CD14-positive monocyte (primary cell): ENCODE results near the gene MAP2K5. TPM values are rescaled to one million over a fixed set of nuclear protein-coding genes. Genes with fewer than 3 reads are reported as not detected.

Experiments used
- DNase-seq, 3 donors: peaks; one replicate each; pipeline ENCODE4 v3.0.0-alpha.2; 2011 to 2022
- H2AFZ ChIP-seq: 2 replicates; pipeline ENCODE4 v1.6.0; 2012; ENCODE audit warnings: mild to moderate bottlenecking, low read depth, low read length, inconsistent platforms; ENCODE audit not compliant: insufficient read depth, poor library complexity, severe bottlenecking
- H3K27ac ChIP-seq, 2 donors: 1 replicate in 1 of 2; 2 replicates in 1 of 2; pipeline ENCODE4 v1.5.1; 2012 to 2013; ENCODE audit warnings: low read length in 2 of 2, control low read depth in 1 of 2, inconsistent platforms in 1 of 2, low read depth in 1 of 2, mild to moderate bottlenecking in 1 of 2
- H3K27me3 ChIP-seq, 2 donors: one replicate each; pipeline versions ENCODE4 v1.6.0 to v1.6.1; 2011 to 2013; ENCODE audit warnings: low read length in 2 of 2; ENCODE audit not compliant: control insufficient read depth in 2 of 2, insufficient read depth in 2 of 2
- H3K36me3 ChIP-seq, 2 donors: replicated peaks in 1 of 2; 1 replicate in 1 of 2; 2 replicates in 1 of 2; pipeline versions ENCODE4 v1.5.1 to v1.6.1; 2012 to 2013; ENCODE audit warnings: low read length in 2 of 2, control low read depth in 1 of 2, inconsistent platforms in 1 of 2, mild to moderate bottlenecking in 1 of 2; ENCODE audit not compliant: insufficient read depth in 2 of 2, control insufficient read depth in 1 of 2
- H3K4me1 ChIP-seq, 2 donors: 1 replicate in 1 of 2; 2 replicates in 1 of 2; pipeline versions ENCODE4 v1.5.1 to v1.6.1; 2012 to 2013; ENCODE audit warnings: low read length in 2 of 2, control low read depth in 1 of 2, inconsistent platforms in 1 of 2, mild to moderate bottlenecking in 1 of 2, moderate library complexity in 1 of 2; ENCODE audit not compliant: insufficient read depth in 2 of 2, control insufficient read depth in 1 of 2
- H3K4me2 ChIP-seq: replicated peaks from 2 replicates; pipeline ENCODE3; 2012; ENCODE audit warnings: low read length, moderate library complexity, mild to moderate bottlenecking; ENCODE audit not compliant: poor library complexity, severe bottlenecking; ENCODE audit errors: extremely low read depth
- H3K4me3 ChIP-seq, 3 experiments: fragments of 200-600 bp in 1 of 3; sonication (generic) in 1 of 3; replicated peaks in 1 of 3; 1 replicate in 2 of 3; 2 replicates in 1 of 3; pipeline ENCODE4 v1.5.1; 2011 to 2013; ENCODE audit warnings: low read length in 3 of 3, mild to moderate bottlenecking in 3 of 3, control low read depth in 2 of 3, low read depth in 2 of 3, inconsistent platforms in 1 of 3, moderate library complexity in 1 of 3
- H3K79me2 ChIP-seq: 2 replicates; pipeline ENCODE4 v1.6.0; 2012; ENCODE audit warnings: mild to moderate bottlenecking, control low read depth, inconsistent platforms, low read length, moderate library complexity; ENCODE audit not compliant: insufficient read depth
- H3K9ac ChIP-seq: 2 replicates; pipeline ENCODE4 v1.6.0; 2017; ENCODE audit warnings: low read length, mild to moderate bottlenecking; ENCODE audit not compliant: insufficient read depth, poor library complexity, severe bottlenecking
- H3K9me3 ChIP-seq, 2 donors: replicated peaks in 1 of 2; 1 replicate in 1 of 2; 2 replicates in 1 of 2; pipeline versions ENCODE4 v1.5.1 to v1.6.1; 2012 to 2013; ENCODE audit warnings: low read length in 2 of 2, control low read depth in 1 of 2; ENCODE audit not compliant: control insufficient read depth in 1 of 2, insufficient read depth in 1 of 2
- H4K20me1 ChIP-seq: 2 replicates; pipeline ENCODE4 v1.6.0; 2012; ENCODE audit warnings: mild to moderate bottlenecking, low read length, control low read depth, moderate library complexity; ENCODE audit not compliant: insufficient read depth
- H3K27ac Mint-ChIP-seq, 7 donors: one replicate each; pipeline ENCODE4 v1.8.0; 2020; ENCODE audit warnings: mild to moderate bottlenecking in 7 of 7, mixed read lengths in 7 of 7, moderate library complexity in 6 of 7, inconsistent platforms in 2 of 7
- H3K27me3 Mint-ChIP-seq, 3 donors: one replicate each; pipeline ENCODE4 v1.8.0; 2021 to 2022; ENCODE audit warnings: low read depth in 3 of 3, mild to moderate bottlenecking in 3 of 3, mixed read lengths in 3 of 3, moderate library complexity in 3 of 3, inconsistent platforms in 1 of 3
- H3K36me3 Mint-ChIP-seq, 2 donors: one replicate each; pipeline ENCODE4 v1.8.0; 2020; ENCODE audit warnings: mixed read lengths in 2 of 2, inconsistent platforms in 1 of 2, mild to moderate bottlenecking in 1 of 2
- H3K4me1 Mint-ChIP-seq: one replicate; pipeline ENCODE4 v1.8.0; 2020; ENCODE audit warnings: mild to moderate bottlenecking, mixed read lengths
- H3K4me3 Mint-ChIP-seq, 2 donors: one replicate each; pipeline ENCODE4 v1.8.0; 2020; ENCODE audit warnings: mild to moderate bottlenecking in 2 of 2, mixed read lengths in 2 of 2, moderate library complexity in 1 of 2
- H3K9me3 Mint-ChIP-seq, 7 donors: one replicate each; pipeline ENCODE4 v1.8.0; 2020 to 2022; ENCODE audit warnings: mixed read lengths in 7 of 7, mild to moderate bottlenecking in 6 of 7, moderate library complexity in 6 of 7, inconsistent platforms in 2 of 7
- WGBS: methylation state at CpG from one replicate; pipeline ENCODE4 v1.1.5; 2013; ENCODE audit warnings: missing lambda C conversion rate; ENCODE audit not compliant: insufficient coverage; 5-methylcytosine and 5-hydroxymethylcytosine counted together
- intact Hi-C, 2 donors: fragments of 100-400 bp; cut with micrococcal nuclease; formaldehyde crosslinking; loops; one replicate each; pipeline versions ENCODE4 v1.15.0 to v1.15.1; 2023
- polyA plus RNA-seq, 3 donors: library from polyadenylated mRNA; depleted of rRNA in 1 of 3; unstranded in 2 of 3; stranded (reverse) in 1 of 3; fragments of 300-500 nt in 2 of 3; fragments of >200 nt in 1 of 3; fragmentation: Illumina TruSeq in 2 of 3; gene quantifications; 1 replicate in 2 of 3; 2 replicates in 1 of 3; pipeline ENCODE4 v1.2.3, GENCODE V29; 2012 to 2021
- TF ChIP-seq, protein P1 (sequence below): fragments of 200-600 bp; IDR thresholded peaks from one replicate; pipeline ENCODE4 v1.8.0; 2022; ENCODE audit warnings: antibody characterized with exemption, mild to moderate bottlenecking

MAP2K5 gene
- polyA plus RNA-seq, 3 donors: 10.2 to 11.3 (median 10.6) TPM

- no peaks in the 10 kb centered on the region for H4K20me1 ChIP-seq
- TF ChIP-seq, protein P1, sequence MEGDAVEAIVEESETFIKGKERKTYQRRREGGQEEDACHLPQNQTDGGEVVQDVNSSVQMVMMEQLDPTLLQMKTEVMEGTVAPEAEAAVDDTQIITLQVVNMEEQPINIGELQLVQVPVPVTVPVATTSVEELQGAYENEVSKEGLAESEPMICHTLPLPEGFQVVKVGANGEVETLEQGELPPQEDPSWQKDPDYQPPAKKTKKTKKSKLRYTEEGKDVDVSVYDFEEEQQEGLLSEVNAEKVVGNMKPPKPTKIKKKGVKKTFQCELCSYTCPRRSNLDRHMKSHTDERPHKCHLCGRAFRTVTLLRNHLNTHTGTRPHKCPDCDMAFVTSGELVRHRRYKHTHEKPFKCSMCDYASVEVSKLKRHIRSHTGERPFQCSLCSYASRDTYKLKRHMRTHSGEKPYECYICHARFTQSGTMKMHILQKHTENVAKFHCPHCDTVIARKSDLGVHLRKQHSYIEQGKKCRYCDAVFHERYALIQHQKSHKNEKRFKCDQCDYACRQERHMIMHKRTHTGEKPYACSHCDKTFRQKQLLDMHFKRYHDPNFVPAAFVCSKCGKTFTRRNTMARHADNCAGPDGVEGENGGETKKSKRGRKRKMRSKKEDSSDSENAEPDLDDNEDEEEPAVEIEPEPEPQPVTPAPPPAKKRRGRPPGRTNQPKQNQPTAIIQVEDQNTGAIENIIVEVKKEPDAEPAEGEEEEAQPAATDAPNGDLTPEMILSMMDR: no peak
- 5% methylated on average over 44 of the region's 46 CpGs for WGBS
- H3K4me2 ChIP-seq: peak overlapping the region; percentile 46
- peaks cover 0 to 34% (median 30%) of the 10 kb centered on the region in 7 donors for H3K9me3 Mint-ChIP-seq
- peak overlapping the region in 1 of 2 donors; percentile 86 for H3K4me3 Mint-ChIP-seq
- no peak for DNase-seq
- H3K36me3 Mint-ChIP-seq: peaks cover 17 to 23% of the 10 kb centered on the region in 2 donors
- H3K36me3 ChIP-seq: no peaks in the 10 kb centered on the region
- intact Hi-C loops: no loop called here
- H2AFZ ChIP-seq: no peak overlapping the region
- no peak overlapping the region for H3K9ac ChIP-seq
- H3K9me3 ChIP-seq: peaks cover 16 to 53% of the 10 kb centered on the region in 2 donors
- H3K27me3 Mint-ChIP-seq: peaks cover 80 to 97% (median 83%) of the 10 kb centered on the region in 3 donors
- peaks cover 25 to 49% of the 10 kb centered on the region in 2 donors for H3K4me1 ChIP-seq
- H3K4me3 ChIP-seq: no peak overlapping the region
- H3K79me2 ChIP-seq: no peaks in the 10 kb centered on the region
- no peak overlapping the region for H3K27ac Mint-ChIP-seq
- H3K27me3 ChIP-seq: peaks cover 80 to 88% of the 10 kb centered on the region in 2 donors
- no peak overlapping the region for H3K27ac ChIP-seq
- peaks cover 44% of the 10 kb centered on the region for H3K4me1 Mint-ChIP-seq
These were observed 280.2 kb downstream of the MAP2K5 start for GRCh38 chr15:67822537-67823313.

DNA sequence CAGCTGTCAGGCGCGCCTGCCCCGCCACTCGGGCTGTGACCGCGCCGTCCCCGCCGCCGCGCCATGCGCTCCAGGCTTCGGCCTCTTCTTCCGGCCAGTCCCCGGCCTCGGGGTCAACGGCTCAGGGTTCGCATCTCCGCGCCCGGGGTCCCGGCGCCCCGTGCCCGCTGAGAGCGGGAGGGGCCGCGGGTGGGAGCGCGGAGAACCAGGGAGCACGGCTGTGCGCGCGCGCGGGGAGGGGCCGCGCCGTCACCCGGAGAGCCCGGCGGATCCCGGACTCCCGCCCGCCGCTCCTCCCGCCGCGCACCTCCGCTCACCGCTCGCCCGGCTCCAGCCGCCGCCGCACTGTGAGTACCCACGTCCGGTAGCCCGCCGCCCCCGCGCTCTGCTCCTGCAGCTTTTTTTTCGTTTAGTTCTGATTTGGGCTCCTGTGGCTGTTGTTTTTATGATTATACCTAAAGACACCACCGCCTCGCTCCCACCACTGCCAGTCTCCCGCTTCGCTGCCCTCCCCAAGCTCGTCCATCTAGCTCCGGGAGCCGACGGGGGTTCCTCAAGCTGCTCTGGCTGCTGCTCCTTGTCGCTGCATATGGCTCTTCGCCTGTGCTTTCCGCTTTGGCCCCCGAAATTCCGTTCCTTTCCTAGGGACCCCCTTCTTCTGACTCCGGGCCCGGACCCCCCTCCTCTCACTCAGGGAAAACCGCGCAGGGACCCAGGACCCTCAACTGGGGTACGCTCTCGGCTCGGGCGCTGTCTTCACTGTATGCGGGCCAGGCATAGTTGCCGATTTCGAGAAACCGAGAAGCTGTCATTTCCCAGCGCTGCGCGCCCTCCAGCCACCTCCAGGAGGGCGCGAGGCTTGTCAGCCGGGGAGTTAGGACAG, 281.1 kb downstream of the MAP2K5 start:
- Mint-ChIP-seq H3K4me3 (peak overlapping the region; percentile 72 to 96), H3K27ac (no peak overlapping the region), H3K9me3 (peaks cover 0 to 37% (median 31%) of the 10 kb centered on the region in 7 donors), H3K4me1 (peaks cover 49% of the 10 kb centered on the region), H3K36me3 (peaks cover 17 to 23% of the 10 kb centered on the region in 2 donors), H3K27me3 (peaks cover 77 to 97% (median 80%) of the 10 kb centered on the region in 3 donors)
- Histone ChIP-seq H4K20me1 (no peaks in the 10 kb centered on the region), H3K27ac (no peak overlapping the region), H3K4me3 (no peak overlapping the region), H3K9ac (no peak overlapping the region), H3K9me3 (peaks cover 16 to 58% of the 10 kb centered on the region in 2 donors), H3K4me2 (peak overlapping the region; percentile 46), H3K27me3 (peaks cover 79 to 86% of the 10 kb centered on the region in 2 donors), H2AFZ (no peak overlapping the region), H3K36me3 (no peaks in the 10 kb centered on the region), H3K79me2 (no peaks in the 10 kb centered on the region), H3K4me1 (peaks cover 31 to 58% of the 10 kb centered on the region in 2 donors)
- TF ChIP-seq, protein P1: no peak
- 2% methylated on average over 77 of the region's 94 CpGs for WGBS
- DNase-seq: no peak
- intact Hi-C loops: no loop called here
